Measurements from ENCODE around the gene IFNG.
"Not testable (repeated sequence)": the region's sequence is repeated elsewhere in the genome, so short reads cannot be mapped to it uniquely, and the experiment has no call there.

IFNG gene

GRCh38 chr12:68159681-68160304 is at the start of gene IFNG:
Gene IFNG, minus strand, starts transcription at chr12:68159740. Its CDS starts 125 bp downstream, at chr12:68159615.
- intact Hi-C loops (cut with DNase I): no loop called here

GRCh38 chr12:68209048-68209728 is 49.6 kb upstream of the IFNG start:
- DNase-seq; intact Hi-C loops (cut with DNase I): not testable (repeated sequence)

More at GRCh38 chr12:68159681-68160304, at the start of gene IFNG:
- no peak for DNase-seq

- intact Hi-C loops (cut with DNase I): no loop called here
- DNase-seq: no peak
These were observed 47.7 kb upstream of the IFNG start for GRCh38 chr12:68207276-68207675.

- intact Hi-C loops (cut with DNase I): no loop called here
- DNase-seq: no peak
These were observed 46.9 kb upstream of the IFNG start for GRCh38 chr12:68206446-68206845.

- intact Hi-C loops (cut with DNase I): no loop called here
- DNase-seq: no peak
These were observed 43.9 kb upstream of the IFNG start for GRCh38 chr12:68203460-68203875.

- intact Hi-C loops (cut with DNase I): no loop called here
- no peak for DNase-seq
These were observed 41.3 kb upstream of the IFNG start for GRCh38 chr12:68200854-68201253.

- DNase-seq: no peak
- intact Hi-C loops (cut with DNase I): no loop called here
These were observed 39.6 kb upstream of the IFNG start for GRCh38 chr12:68199127-68199526.

GRCh38 chr12:68198507-68199086 is 39.1 kb upstream of the IFNG start:
- no peak for DNase-seq
- intact Hi-C loops (cut with DNase I): no loop called here

GRCh38 chr12:68190301-68190700 is 30.8 kb upstream of the IFNG start:
- no peak for DNase-seq
- intact Hi-C loops (cut with DNase I): no loop called here

- DNase-seq: no peak
- intact Hi-C loops (cut with DNase I): no loop called here
These were observed 30.3 kb upstream of the IFNG start for GRCh38 chr12:68189821-68190242.

- no peak for DNase-seq
- intact Hi-C loops (cut with DNase I): no loop called here
These were observed 26.1 kb upstream of the IFNG start for GRCh38 chr12:68185598-68185997.

GRCh38 chr12:68180792-68181744 is 21.5 kb upstream of the IFNG start:
- intact Hi-C loops (cut with DNase I): no loop called here
- DNase-seq: no peak

- DNase-seq: no peak
- intact Hi-C loops (cut with DNase I): no loop called here
These were observed 19.4 kb upstream of the IFNG start for GRCh38 chr12:68178774-68179439.

- DNase-seq: no peak
- intact Hi-C loops (cut with DNase I): no loop called here
These were observed 18.6 kb upstream of the IFNG start for GRCh38 chr12:68178184-68178583.

- intact Hi-C loops (cut with DNase I): no loop called here
- no peak for DNase-seq
These were observed 18.0 kb upstream of the IFNG start for GRCh38 chr12:68177562-68177961.

GRCh38 chr12:68176257-68176656 is 16.7 kb upstream of the IFNG start:
- no peak for DNase-seq
- intact Hi-C loops (cut with DNase I): no loop called here

GRCh38 chr12:68175557-68176061 is 16.1 kb upstream of the IFNG start:
- intact Hi-C loops (cut with DNase I): no loop called here
- no peak for DNase-seq

GRCh38 chr12:68174761-68175160 is 15.2 kb upstream of the IFNG start:
- intact Hi-C loops (cut with DNase I); DNase-seq: not testable (repeated sequence)

GRCh38 chr12:68173792-68174191 is 14.3 kb upstream of the IFNG start:
- DNase-seq: no peak
- intact Hi-C loops (cut with DNase I): no loop called here
